Panc1 (cell line): ENCODE results near the gene LKAAEAR1. TPM values are rescaled to one million over a fixed set of nuclear protein-coding genes. Genes with fewer than 3 reads are reported as not detected.

Source experiments
- ATAC-seq: fragments of 200-7000 bp; cut with Tn5 transposase; 2 replicates; pipeline ENCODE4 v1.9.1; 2020; ENCODE audit warnings: mild to moderate bottlenecking, moderate library complexity
- BruUV-seq: library from RNA; stranded (reverse); fragments of 400-500 nt; replicated peaks from 2 replicates; lab custom pipeline; 2021; lab: Mats Ljungman, UMichigan
- CTCF ChIA-PET: fragments of 300-600 bp; sonication (Branson Sonifier 250); formaldehyde crosslinking; loops from one replicate; lab custom pipeline; 2022; ENCODE audit warnings: antibody characterized with exemption; lab: Charles Lee
- POLR2A ChIA-PET: fragments of 300-600 bp; sonication (Branson Sonifier 250); formaldehyde crosslinking; loops from one replicate; lab custom pipeline; 2022; ENCODE audit warnings: antibody characterized with exemption; lab: Charles Lee
- DNase-seq: peaks from one replicate; pipeline ENCODE4 v3.0.0-alpha.2; 2010; ENCODE audit warnings: low read depth, low spot score
- H3K27ac ChIP-seq: 2 replicates; pipeline ENCODE4 v1.5.1; 2011; ENCODE audit warnings: mild to moderate bottlenecking, low read length, inconsistent platforms
- H3K27me3 ChIP-seq: fragments of 200-500 bp; sonication (Bioruptor generic); 2 replicates; pipeline ENCODE4 v1.6.0; 2014; ENCODE audit warnings: low read length, inconsistent platforms; ENCODE audit not compliant: control insufficient read depth, insufficient read depth
- H3K36me3 ChIP-seq: fragments of 200-500 bp; sonication (Bioruptor generic); 2 replicates; pipeline ENCODE4 v1.5.1; 2014; ENCODE audit warnings: inconsistent platforms, mild to moderate bottlenecking, low read length, moderate library complexity; ENCODE audit not compliant: control insufficient read depth, insufficient read depth
- H3K4me1 ChIP-seq: 2 replicates; pipeline ENCODE4 v1.5.1; 2011; ENCODE audit warnings: inconsistent platforms, mild to moderate bottlenecking, low read length, moderate library complexity; ENCODE audit not compliant: control insufficient read depth, insufficient read depth
- H3K4me3 ChIP-seq, 2 experiments: 2 replicates each; pipeline ENCODE4 v1.5.1; 2011 to 2012; ENCODE audit warnings: low read depth in 2 of 2, low read length in 2 of 2, mild to moderate bottlenecking in 2 of 2, inconsistent platforms in 1 of 2, moderate library complexity in 1 of 2
- H3K9me3 ChIP-seq: fragments of 200-500 bp; sonication (Bioruptor generic); 2 replicates; pipeline ENCODE4 v1.5.1; 2014; ENCODE audit warnings: low read depth, mild to moderate bottlenecking, inconsistent platforms, low read length, moderate library complexity; ENCODE audit not compliant: control insufficient read depth, insufficient read depth
- CTCF ChIP-seq: fragments of 450-650 bp; IDR thresholded peaks from 2 replicates; pipeline ENCODE4 v1.5.1; 2017; ENCODE audit warnings: mild to moderate bottlenecking
- POLR2AphosphoS5 ChIP-seq: IDR thresholded peaks from 2 replicates; pipeline ENCODE4 v1.6.1; 2012; ENCODE audit warnings: mild to moderate bottlenecking, low read depth, low read length, moderate library complexity
- REST ChIP-seq, 2 experiments: IDR thresholded peaks; 2 replicates each; pipeline ENCODE4 v1.6.1; 2011 to 2012; ENCODE audit warnings: low read depth in 2 of 2, control low read depth in 1 of 2, low read length in 1 of 2, mild to moderate bottlenecking in 1 of 2, moderate library complexity in 1 of 2; ENCODE audit not compliant: insufficient read depth in 1 of 2
- SIN3A ChIP-seq: IDR thresholded peaks from 2 replicates; pipeline ENCODE4 v1.6.1; 2012; ENCODE audit warnings: low read depth, mild to moderate bottlenecking, low read length, moderate library complexity, borderline replicate concordance; ENCODE audit not compliant: insufficient read depth
- TCF7L2 ChIP-seq: IDR thresholded peaks from 2 replicates; pipeline ENCODE4 v1.6.1; 2011; ENCODE audit warnings: mild to moderate bottlenecking, low read depth, low read length, inconsistent platforms
- in situ Hi-C: cut with HindIII; loops from 2 replicates; pipeline ENCODE4 v1.10.0; 2016; ENCODE audit warnings: low sequenced_read_pairs, low pct_unique_long_range_greater_than_20kb
- intact Hi-C: fragments of 100-400 bp; cut with micrococcal nuclease; formaldehyde crosslinking; loops from one replicate; pipeline ENCODE4 v1.10.0; 2022; ENCODE audit not compliant: unreplicated experiment
- total RNA-seq: library from RNA; stranded (reverse); gene quantifications from one replicate; pipeline ENCODE4 v1.2.1, GENCODE V29; 2021; ENCODE audit not compliant: unreplicated experiment

LKAAEAR1 gene
- total RNA-seq, 1 experiment from 2014 or later: 0.67 TPM

- CTCF ChIA-PET: interaction anchor here (0.7 kb wide), 1 partner anchor 9 kb away, joined by 3 read pairs; no protein-coding TSS in a partner anchor
- BruUV-seq: no TSS peak
- DNase-seq (no peak), ATAC-seq (no peak)
- no peaks in the 10 kb centered on the region for H3K9me3 ChIP-seq
- no peak overlapping the region for H3K4me3 ChIP-seq
- in situ Hi-C loops (no loop called here), intact Hi-C loops (no loop called here)
- no peak overlapping the region for H3K27ac ChIP-seq
- no peak for TF ChIP-seq POLR2AphosphoS5
- TF ChIP-seq TCF7L2: no peak
- TF ChIP-seq SIN3A: no peak
- no peaks in the 10 kb centered on the region for H3K36me3 ChIP-seq
- POLR2A ChIA-PET: no interaction called here
- H3K27me3 ChIP-seq: no peaks in the 10 kb centered on the region
- no peaks in the 10 kb centered on the region; the same call in 1 of the 2 replicates for H3K4me1 ChIP-seq
Measured at GRCh38 chr20:64109831-64110391, 25.7 kb upstream of the LKAAEAR1 start.

- no peaks in the 10 kb centered on the region for H3K9me3 ChIP-seq
- BruUV-seq: no TSS peak
- no peak for TF ChIP-seq TCF7L2
- no peak for TF ChIP-seq REST (IDR thresholded peaks at IDR 0.05; ENCODE audit: insufficient read depth in 1 of 2, low read depth in 2 of 2, low read length in 1 of 2)
- TF ChIP-seq POLR2AphosphoS5: no peak
- TF ChIP-seq CTCF: no peak
- TF ChIP-seq SIN3A: no peak
- no peaks in the 10 kb centered on the region for H3K27me3 ChIP-seq
- H3K36me3 ChIP-seq: no peaks in the 10 kb centered on the region
- ATAC-seq (no peak), DNase-seq (no peak)
- no peak overlapping the region for H3K4me3 ChIP-seq
- no peak overlapping the region for H3K27ac ChIP-seq
- intact Hi-C loops: no loop called here
- no peaks in the 10 kb centered on the region; the same call in 1 of the 2 replicates for H3K4me1 ChIP-seq
- in situ Hi-C loops: no loop called here
- CTCF ChIA-PET: interaction anchor here (0.7 kb wide), 1 partner anchor 10 kb away, joined by 3 read pairs; no protein-coding TSS in a partner anchor
- POLR2A ChIA-PET: no interaction called here
Measured at GRCh38 chr20:64108731-64109681, 24.8 kb upstream of the LKAAEAR1 start.
